Activated CD8-positive, alpha-beta T cell treated with anti-CD3 and anti-CD28 coated beads for 36 hours (primary cell): ENCODE results near the gene NACC1. TPM values are rescaled to one million over a fixed set of nuclear protein-coding genes. Genes with fewer than 3 reads are reported as not detected.

Experiments used
- ATAC-seq: fragments of 200-7000 bp; cut with Tn5 transposase; one replicate; pipeline ENCODE4 v1.10.0; 2021; ENCODE audit warnings: mild to moderate bottlenecking, moderate library complexity
- CTCF ChIA-PET: fragments of 350-600 bp; sonication (Branson Sonifier 250); formaldehyde crosslinking; loops from one replicate; lab custom pipeline; 2021; ENCODE audit warnings: antibody characterized with exemption; lab: Charles Lee
- POLR2A ChIA-PET: fragments of 350-600 bp; sonication (Branson Sonifier 250); formaldehyde crosslinking; loops from one replicate; lab custom pipeline; 2021; ENCODE audit warnings: antibody characterized with exemption; lab: Charles Lee
- DNase-seq: peaks from one replicate; pipeline ENCODE4 v3.0.0-alpha.2; 2020
- H3K27ac Mint-ChIP-seq: one replicate; pipeline ENCODE4 v1.8.0; 2021; ENCODE audit warnings: mild to moderate bottlenecking, mixed read lengths
- H3K27me3 Mint-ChIP-seq: one replicate; pipeline ENCODE4 v1.8.0; 2021; ENCODE audit warnings: mixed read lengths
- H3K36me3 Mint-ChIP-seq: one replicate; pipeline ENCODE4 v1.8.0; 2021; ENCODE audit warnings: low read depth, mixed read lengths
- H3K4me1 Mint-ChIP-seq: one replicate; pipeline ENCODE4 v1.8.0; 2021; ENCODE audit warnings: low read depth, mixed read lengths
- H3K4me3 Mint-ChIP-seq: one replicate; pipeline ENCODE4 v1.8.0; 2021; ENCODE audit warnings: mild to moderate bottlenecking, moderate library complexity, mixed read lengths
- H3K9me3 Mint-ChIP-seq: one replicate; pipeline ENCODE4 v1.8.0; 2021; ENCODE audit warnings: mixed read lengths
- intact Hi-C: fragments of 100-400 bp; cut with micrococcal nuclease; formaldehyde crosslinking; loops from one replicate; pipeline ENCODE4 v1.10.0; 2022
- total RNA-seq, 2 experiments: library from RNA; stranded (reverse); gene quantifications; one replicate each; pipeline ENCODE4 v1.2.3, GENCODE V29; 2021
- TF ChIP-seq, protein P1 (sequence below): fragments of 200-600 bp; IDR thresholded peaks from one replicate; pipeline ENCODE4 v1.8.0; 2022; ENCODE audit warnings: antibody characterized with exemption, mild to moderate bottlenecking

NACC1 gene
- total RNA-seq, 2 experiments from 2014 or later, result 73.8 to 87.5 TPM

DNA sequence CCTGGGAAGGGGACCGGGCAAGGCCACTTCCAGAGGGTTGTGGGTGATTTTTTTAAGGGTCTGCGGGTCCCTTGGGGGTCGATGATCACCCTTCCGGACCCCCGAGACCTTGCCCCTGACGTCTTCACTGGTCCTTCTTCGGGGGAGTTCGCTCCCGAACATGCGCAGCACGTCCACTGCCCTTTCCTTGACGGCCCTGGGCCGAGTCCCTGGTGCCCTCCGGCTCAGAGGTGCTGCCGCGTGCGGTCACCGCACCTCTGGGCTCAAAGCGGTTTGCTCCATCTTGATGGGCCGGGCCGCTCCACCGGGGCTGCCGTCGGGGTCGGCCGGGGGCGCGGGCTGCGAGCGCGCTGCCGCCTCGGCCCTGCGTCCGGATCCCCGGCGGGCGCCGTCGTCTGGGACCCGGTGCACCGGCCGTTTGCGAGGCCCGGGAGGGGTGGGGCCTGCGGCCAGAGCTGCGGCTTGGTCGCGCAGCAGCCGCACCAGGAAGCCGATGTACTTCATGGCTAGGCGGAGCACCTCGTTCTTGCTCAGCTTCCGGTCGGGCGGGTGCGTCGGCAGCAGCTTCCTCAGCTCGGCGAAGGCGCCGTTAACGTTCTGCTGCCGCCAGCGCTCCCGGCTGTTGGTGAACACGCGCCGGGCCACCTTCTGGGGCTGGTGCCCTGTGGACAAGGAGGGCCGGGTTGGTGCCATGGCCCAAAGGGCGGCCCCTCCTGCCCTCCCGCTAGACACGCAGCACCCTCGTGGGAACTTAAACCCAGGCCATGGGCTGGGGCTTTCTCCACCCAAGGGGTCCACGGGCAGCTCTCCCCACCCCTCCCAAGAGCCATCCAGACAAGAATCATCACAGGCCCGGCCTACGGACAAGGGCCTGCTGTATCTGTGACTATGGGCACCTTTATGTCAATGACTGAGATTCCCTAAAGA, 18.7 kb upstream of the NACC1 start:
- intact Hi-C loops, result no loop called here
- peaks cover 53% of the 10 kb centered on the region for H3K4me1 Mint-ChIP-seq
- CTCF ChIA-PET, result interaction anchor here (1.0 to 3.7 kb wide), 4 partner anchors 18 to 134 kb away, joined by 3 to 21 read pairs (median 6); partner anchors contain the start of gene NACC1
- H3K9me3 Mint-ChIP-seq, result no peaks in the 10 kb centered on the region
- peak overlapping the region; percentile 61 for H3K4me3 Mint-ChIP-seq
- DNase-seq (peak; percentile 86), ATAC-seq (peak; percentile 50)
- TF ChIP-seq, protein P1, sequence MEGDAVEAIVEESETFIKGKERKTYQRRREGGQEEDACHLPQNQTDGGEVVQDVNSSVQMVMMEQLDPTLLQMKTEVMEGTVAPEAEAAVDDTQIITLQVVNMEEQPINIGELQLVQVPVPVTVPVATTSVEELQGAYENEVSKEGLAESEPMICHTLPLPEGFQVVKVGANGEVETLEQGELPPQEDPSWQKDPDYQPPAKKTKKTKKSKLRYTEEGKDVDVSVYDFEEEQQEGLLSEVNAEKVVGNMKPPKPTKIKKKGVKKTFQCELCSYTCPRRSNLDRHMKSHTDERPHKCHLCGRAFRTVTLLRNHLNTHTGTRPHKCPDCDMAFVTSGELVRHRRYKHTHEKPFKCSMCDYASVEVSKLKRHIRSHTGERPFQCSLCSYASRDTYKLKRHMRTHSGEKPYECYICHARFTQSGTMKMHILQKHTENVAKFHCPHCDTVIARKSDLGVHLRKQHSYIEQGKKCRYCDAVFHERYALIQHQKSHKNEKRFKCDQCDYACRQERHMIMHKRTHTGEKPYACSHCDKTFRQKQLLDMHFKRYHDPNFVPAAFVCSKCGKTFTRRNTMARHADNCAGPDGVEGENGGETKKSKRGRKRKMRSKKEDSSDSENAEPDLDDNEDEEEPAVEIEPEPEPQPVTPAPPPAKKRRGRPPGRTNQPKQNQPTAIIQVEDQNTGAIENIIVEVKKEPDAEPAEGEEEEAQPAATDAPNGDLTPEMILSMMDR, result no peak
- H3K36me3 Mint-ChIP-seq, result peaks cover 5% of the 10 kb centered on the region
- H3K27ac Mint-ChIP-seq, result peak overlapping the region; percentile 88
- H3K27me3 Mint-ChIP-seq, result peaks cover 30% of the 10 kb centered on the region
- POLR2A ChIA-PET, result interaction anchor here (0.6 to 3.0 kb wide), 6 partner anchors 15 to 330 kb away, joined by 3 to 36 read pairs (median 4); partner anchors contain the start of genes NACC1 and TRMT1

DNA sequence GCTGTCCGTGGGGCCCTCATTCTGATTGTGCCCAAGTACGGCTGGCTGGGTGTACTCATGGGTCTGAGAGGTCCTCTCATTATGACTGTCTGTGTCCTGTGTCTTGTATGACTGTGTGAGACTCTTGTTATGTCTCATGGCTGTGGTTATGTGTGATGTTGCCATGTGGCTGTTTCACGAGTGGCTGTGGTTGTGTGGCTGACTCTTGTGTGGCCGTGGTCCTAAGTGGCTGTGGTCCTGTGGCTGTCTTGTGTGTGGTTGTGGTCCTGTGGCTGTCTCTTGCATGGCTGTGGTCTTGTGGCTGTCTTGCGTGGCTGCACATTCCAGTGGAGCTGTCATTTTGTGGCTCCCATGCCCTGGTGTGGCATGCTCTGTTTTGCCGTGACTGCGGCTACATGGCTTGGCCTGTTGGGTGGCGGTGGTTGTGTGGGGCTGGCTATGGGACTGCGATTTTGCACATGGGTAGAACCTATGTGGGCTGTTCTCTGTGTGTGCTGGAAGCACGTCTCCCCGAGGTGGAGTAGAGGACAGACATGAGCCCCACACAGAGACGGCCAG, 18.0 kb upstream of the NACC1 start:
- Mint-ChIP-seq H3K27me3 (peaks cover 25% of the 10 kb centered on the region), H3K4me1 (peaks cover 51% of the 10 kb centered on the region), H3K4me3 (peak overlapping the region; percentile 61), H3K36me3 (peaks cover 10% of the 10 kb centered on the region), H3K27ac (peak overlapping the region; percentile 88), H3K9me3 (no peaks in the 10 kb centered on the region)
- ATAC-seq (peak; percentile 63), DNase-seq (peak; percentile 83)
- TF ChIP-seq, protein P1, result no peak
- ChIA-PET CTCF (interaction anchor here (1.0 to 3.7 kb wide), 4 partner anchors 18 to 135 kb away, joined by 3 to 21 read pairs (median 6); partner anchors contain the start of gene NACC1), POLR2A (interaction anchor here (0.6 to 3.0 kb wide), 7 partner anchors 15 to 329 kb away, joined by 3 to 36 read pairs (median 4); partner anchors contain the start of genes NACC1 and TRMT1)
- intact Hi-C loops, result no loop called here

DNA sequence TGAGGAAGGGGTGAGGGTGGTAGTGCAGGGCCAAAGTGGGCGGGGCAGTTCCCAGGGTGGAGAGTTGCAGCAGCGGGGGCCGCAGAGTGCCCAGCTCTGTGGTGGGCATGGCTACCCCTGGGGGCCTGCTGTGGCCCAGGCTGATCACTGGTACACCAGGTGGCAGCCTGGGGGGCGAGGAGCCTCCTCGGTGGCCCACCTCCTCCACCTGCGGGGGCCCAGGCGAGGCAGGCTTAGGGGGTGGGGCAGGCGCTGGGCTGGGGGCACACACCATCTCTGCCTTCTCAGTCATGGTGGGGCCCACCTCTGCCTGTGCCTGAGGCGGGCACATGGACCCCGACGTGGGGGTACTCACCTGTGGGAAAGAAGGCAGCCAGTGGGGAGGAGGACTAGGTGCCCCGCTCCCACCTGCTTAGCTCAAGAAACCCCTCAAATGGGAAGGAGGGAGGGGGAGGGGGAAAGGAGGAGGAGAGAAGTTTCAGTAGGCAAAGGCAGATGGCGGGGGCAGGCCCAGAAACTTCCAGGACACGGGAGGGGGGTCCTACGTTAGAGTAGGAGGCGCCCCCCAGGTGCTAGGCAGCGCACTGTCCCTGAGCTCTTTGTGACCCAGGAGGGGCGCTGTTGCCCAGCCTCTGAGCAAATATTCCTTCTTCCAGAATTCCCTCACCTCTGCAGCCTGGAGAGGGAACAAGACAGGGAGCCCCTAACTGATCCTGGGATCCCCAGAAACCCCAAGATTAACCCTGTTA, 17.0 kb upstream of the NACC1 start:
- no peak for ATAC-seq
- Mint-ChIP-seq H3K27me3 (peaks cover 21% of the 10 kb centered on the region), H3K4me1 (peaks cover 47% of the 10 kb centered on the region), H3K4me3 (peak overlapping the region; percentile 66), H3K27ac (no peak overlapping the region), H3K9me3 (no peaks in the 10 kb centered on the region), H3K36me3 (peaks cover 10% of the 10 kb centered on the region)
- TF ChIP-seq, protein P1, result no peak
- DNase-seq, result no peak
- CTCF ChIA-PET, result interaction anchor here (0.6 to 3.7 kb wide), 6 partner anchors 11 to 136 kb away, joined by 3 to 21 read pairs (median 4); no protein-coding TSS in a partner anchor
- intact Hi-C loops, result no loop called here
- POLR2A ChIA-PET, result interaction anchor here (0.5 to 3.0 kb wide), 6 partner anchors 14 to 1159 kb away, joined by 3 to 36 read pairs (median 4); partner anchors contain the start of genes NACC1 and TRMT1

DNA sequence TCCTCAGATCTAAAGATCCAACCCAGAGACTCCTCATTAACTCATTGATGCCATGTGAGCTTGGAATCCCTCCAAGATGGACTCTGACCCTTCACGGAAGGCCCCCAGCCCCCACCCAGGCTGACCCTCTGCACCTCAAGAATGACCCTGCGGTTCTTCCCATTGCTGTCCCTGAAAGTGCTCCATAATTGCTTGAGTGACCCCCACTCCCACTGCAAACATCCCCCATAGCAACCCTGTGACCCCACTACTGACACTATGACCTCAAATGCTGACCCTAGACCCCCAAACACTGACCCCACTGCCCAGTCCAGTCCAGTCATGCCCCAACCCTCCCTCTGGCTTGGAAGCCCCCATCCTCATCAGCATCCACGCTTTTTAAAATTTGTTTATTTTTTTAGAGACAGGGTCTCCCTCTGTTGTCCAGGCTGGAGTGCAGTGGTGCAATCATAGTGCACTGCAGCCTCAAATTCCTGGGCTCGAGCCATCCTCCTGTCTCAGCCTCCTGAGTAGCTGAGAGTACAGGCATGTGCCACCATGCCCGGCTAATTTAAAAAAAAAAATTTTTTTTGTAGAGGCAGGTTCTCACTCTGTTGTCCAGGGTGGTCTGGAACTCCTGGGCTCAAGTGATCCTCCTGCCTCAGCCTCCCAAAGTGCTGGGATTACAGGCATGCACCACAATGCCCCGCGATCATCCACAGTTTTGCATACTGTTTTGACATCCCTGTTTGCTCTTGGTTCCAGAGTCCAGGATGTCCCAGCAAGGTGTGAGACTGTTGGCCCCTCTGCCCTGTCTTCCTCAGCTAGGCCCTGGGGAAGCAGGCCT, 16.3 kb upstream of the NACC1 start:
- intact Hi-C loops, result no loop called here
- H3K4me3 Mint-ChIP-seq, result peak overlapping the region; percentile 66
- no peak overlapping the region for H3K27ac Mint-ChIP-seq
- H3K4me1 Mint-ChIP-seq, result peaks cover 44% of the 10 kb centered on the region
- peaks cover 18% of the 10 kb centered on the region for H3K27me3 Mint-ChIP-seq
- no peak for DNase-seq
- peaks cover 10% of the 10 kb centered on the region for H3K36me3 Mint-ChIP-seq
- H3K9me3 Mint-ChIP-seq, result no peaks in the 10 kb centered on the region
- TF ChIP-seq, protein P1, result no peak
- POLR2A ChIA-PET, result interaction anchor here (0.5 to 3.0 kb wide), 5 partner anchors 13 to 1159 kb away, joined by 3 to 36 read pairs (median 4); partner anchors contain the start of genes NACC1 and TRMT1
- no peak for ATAC-seq
- CTCF ChIA-PET, result interaction anchor here (0.6 to 3.7 kb wide), 6 partner anchors 10 to 136 kb away, joined by 3 to 21 read pairs (median 4); no protein-coding TSS in a partner anchor
